ENCODE results near the gene SENP8.

DNA sequence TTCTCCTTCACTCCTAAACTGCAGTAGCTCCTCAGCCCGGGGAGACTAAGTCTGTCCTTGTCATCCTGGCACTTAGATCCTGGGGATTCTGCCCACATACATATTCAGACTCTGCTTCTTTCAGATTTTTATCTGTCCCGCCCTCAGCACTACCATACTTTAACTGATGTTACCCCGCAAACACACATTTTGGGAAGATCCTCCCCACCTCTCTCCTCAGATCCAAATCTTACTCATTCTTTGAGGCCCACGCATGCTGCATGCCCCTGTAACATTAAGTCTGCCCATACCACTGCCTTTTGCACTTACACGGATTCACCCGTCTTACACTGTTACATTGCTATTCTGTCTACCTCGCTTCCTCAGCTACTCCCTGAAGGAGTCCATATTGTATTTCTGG, 36.1 kb downstream of the SENP8 start:
- TF ChIP-seq EP300 (IDR thresholded peaks at IDR 0.05; ENCODE audit: borderline replicate concordance) = no peak
- TF ChIP-seq RAD21 (IDR thresholded peaks at IDR 0.05; ENCODE audit: low read depth) = no peak

Data from Ishikawa (cell line).